Activated CD8-positive, alpha-beta memory T cell treated with anti-CD3 and anti-CD28 coated beads, Interleukin-2, amount 50 U/mL, for 1 hour (primary cell): ENCODE results near the gene PITHD1.
A peak's percentile ranks its signal among the peaks of the same experiment; 100 is the strongest.
"Not testable (repeated sequence)": the region's sequence is repeated elsewhere in the genome, so short reads cannot be mapped to it uniquely, and the experiment has no call there.

Experiments used
- DNase-seq: peaks from one replicate; pipeline ENCODE4 v3.0.0-alpha.2; 2020; ENCODE audit errors: extremely low read depth

The PITHD1 gene

DNA sequence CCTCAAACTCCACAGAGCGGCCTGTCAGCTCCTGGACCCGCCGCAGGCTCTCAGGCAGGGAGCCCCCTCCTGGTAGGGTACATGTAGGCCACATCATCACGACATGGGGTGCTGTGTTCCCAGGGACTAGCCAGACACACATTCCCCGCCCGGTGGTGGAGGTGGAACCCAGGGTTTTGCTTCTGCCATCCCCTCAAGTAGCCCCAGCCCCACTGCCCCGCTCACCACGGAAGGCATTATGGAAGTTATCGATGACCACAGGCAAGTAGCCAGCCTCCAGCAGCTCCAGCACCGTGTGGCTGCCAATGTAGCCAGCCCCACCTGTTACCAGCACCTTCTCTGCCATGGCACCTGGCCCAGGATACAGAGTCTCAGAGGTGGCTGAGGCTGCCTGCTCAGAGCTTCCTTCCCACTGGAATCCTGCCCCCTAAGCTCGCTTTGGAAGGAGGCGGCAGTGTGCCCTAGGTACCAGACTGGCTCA, 20.5 kb downstream of the PITHD1 start:
- DNase-seq = no peak

DNA sequence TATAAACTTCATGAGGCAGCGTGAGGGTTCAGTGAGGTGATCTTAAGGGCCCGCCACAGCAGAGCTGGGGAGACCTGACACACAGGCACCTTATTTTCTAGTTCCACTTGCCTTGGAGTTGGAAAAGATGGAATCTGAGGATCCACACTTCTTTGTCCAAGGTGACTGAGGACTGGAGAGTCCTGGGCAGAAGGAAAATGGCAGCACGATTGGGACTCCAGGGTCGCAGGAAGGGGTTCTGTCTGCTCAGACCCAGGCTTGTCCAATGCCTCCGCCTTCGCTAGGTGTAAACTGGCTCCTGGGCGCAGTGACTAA, 21.0 kb downstream of the PITHD1 start:
- no peak for DNase-seq

DNA sequence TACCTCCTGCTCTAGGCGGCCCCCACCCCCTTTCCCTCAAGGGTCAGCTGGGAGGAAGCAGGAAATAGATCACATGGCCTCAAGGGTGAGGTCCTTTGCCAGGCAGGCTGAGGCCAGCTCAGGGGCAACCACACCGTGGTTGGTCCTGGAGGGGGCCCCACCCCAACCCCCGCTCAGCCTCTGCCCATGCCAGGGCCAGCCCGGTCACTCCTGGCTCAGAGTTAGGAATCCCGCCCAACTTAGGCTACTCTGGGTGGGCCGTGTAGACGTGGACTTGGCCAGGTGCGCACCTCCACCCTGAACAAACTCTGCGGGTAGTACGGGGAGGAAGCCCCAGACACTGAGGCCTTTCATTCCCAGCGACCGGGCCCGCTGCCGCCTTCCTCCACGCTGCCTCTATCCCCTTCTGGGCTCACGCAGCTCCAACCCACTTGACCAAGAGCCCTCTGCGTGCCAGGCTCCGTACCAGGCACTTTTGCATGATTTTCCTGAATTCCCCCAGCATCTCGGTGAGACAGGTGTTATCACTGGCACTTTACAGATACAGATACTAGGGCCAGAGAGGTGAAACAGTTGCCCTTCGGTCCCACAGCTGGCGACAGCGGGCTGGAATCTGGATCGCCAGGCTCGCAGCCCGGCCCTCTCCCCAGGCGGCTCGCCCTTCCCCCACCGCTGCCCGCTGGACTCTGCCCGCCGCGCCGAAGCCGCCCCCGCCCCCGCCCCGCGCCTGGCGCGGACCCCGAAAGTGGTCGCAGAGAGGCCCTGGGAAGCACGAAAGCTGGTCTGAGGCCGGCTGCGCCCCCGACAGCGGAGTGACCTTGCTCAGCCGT, 21.6 kb downstream of the PITHD1 start:
- DNase-seq = no peak

DNA sequence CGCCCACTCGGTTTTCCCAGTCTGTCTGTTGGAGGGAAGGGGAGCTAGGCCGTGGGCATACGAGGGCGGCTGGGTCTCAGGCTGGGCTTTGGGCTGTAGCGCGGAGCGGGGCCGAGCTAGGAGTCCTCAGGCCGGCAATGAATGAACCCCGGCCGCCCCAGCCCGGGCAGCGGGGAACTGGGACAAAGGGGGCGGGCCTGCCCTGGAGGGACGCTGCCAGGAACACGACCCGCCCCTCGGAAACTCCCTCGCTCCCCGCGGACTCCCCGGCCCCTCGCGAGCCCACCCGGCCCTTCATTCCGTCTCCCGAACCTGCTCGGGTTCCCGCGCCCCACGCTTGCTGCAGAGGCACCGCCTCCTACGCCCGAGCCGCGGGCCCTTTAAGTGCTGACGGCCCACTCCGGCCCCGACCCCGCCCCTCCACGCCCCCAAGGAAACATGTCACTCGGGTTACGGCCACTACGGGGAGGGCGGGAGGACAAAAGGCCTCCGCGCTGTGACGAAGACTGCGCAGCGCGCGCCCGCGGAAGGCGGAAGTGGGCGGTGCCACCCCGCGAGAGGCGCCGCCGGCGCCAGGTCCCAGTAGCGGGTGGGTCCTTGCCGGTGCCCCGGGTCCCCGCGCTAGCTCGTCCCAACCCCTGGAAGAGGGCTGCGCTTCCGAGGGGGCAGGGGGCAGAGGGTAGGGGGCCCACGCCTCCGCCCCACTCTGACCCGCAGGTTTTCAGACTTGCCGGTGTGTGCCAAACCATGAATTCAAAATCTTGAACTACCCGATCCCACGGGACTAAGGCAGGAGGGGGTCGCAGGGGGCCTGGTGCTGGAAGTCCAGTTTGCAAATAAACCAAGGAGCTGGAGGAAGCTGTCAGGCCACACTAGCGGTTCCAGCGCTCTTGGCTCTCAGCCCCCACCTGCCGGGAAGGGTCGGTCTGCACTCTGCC, 22.5 kb downstream of the PITHD1 start, which contains the start of gene GALE:
Gene GALE (minus strand): TSS at position 355 of the 938 bp plus-strand sequence. CDS start 1,747 bp downstream, outside the sequence.
- peak; percentile 93 for DNase-seq

DNA sequence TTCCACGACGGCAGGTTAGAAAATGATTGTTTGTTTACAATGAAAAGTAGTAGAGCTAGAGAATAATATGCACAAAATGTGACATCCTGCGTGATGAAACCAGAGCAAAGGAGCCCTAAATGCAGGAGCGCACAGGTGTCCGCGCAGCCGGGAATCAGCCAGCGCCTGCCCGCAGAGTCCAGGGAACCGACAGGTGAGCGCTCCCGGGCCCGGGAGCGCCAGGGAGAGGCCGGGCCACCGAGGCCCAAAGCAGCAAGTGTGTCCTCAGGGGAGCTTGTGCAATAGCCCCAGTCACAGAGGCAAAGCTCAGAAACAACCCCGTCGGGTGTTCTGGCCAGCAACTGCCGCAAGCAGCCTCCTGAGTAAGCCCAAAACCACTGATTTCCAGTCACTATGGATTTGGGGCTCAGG, 23.1 kb downstream of the PITHD1 start:
- DNase-seq = no peak

DNA sequence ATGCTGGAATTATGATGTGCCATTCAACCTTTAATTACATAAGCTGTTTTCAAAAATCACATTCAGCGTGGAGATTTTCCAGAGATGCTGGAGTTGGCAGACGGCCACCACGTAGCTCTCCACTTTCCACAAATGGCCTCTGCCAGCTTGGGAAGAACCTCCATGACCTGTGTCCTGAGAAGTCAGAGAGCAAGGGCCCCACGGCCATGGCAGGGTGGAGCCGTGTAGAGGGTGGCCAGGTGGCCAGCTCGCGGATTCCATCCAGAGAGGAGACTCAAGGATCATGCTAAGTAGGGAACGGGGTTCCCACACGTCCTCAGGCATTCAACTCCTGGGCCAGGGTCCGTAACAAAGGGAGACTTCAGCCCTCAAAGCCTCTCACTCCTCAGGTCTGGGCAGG, 23.7 kb downstream of the PITHD1 start:
- DNase-seq = no peak

DNA sequence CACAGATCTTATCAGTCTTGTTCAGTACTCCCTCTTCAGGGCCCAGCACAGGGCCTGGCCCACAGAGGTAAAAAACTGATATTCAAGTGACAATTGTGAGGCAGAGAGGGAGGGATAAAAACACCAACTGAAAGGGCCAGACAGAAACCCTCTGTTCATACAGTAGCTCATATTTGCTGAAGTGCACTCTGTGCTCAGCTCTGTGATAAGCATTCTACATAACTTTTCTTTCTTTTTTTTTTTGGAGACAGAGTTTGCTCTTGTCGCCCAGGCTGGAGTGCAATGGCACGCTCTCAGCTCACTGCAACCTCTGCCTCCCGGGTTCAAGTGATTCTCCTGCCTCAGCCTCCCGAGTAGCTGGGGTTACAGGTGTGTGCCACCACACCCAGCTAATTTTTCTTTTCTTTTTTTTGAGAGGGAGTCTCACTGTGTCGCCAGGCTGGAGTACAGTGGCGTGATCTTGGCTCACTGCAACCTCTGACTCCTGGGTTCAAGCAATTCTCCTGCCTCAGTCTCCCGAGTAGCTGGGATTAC, 24.7 kb downstream of the PITHD1 start:
- DNase-seq = not testable (repeated sequence)

DNA sequence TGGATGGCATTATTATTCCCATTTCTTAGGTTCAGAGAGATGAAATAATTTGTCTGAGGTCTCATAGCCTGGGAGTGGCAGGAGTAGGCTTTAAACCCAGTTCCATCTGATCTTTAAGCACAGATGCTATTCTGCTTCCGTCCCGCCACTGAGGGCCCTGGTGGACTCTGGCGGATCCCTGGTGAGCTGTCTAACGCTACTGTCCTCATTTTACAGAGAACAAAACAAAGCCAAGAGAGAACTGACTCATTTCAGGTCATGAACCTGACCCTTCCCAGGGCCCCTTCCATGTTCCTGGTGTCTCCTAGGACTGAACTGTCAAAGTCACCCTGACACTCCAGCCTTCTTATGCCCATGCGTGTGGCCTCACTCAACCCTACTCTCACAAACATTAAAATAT, 25.5 kb downstream of the PITHD1 start:
- DNase-seq = no peak

DNA sequence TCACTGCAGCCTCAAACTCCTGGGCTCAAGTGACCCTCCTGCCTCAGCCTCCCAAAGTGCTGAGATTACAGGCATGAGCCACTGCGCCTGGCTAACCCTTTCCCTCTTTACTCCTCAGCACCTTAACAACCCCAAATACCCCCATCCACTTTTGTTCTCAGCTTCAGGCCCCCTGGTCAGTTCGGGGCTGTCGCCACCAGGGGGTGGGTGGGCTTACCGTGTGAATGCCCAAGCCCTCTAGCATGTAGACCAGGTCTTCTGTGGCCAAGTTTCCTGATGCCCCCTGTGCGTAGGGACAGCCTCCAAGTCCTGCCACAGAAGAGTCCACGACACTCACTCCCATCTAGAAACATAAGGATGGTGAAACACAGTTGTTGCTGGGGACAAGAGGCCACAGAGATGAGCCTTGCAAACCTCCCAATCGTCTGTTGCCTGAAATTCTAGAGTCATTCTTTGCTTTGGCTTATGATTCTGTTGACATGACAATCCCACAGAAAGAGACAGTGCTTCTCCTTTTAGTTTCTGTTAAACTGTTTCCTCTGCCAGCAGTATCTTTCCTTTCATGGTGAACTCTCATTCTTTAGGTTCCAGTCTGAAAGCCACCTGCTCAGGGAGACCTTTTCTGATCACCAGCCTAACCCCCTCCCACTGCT, 26.1 kb downstream of the PITHD1 start:
- DNase-seq = no peak

DNA sequence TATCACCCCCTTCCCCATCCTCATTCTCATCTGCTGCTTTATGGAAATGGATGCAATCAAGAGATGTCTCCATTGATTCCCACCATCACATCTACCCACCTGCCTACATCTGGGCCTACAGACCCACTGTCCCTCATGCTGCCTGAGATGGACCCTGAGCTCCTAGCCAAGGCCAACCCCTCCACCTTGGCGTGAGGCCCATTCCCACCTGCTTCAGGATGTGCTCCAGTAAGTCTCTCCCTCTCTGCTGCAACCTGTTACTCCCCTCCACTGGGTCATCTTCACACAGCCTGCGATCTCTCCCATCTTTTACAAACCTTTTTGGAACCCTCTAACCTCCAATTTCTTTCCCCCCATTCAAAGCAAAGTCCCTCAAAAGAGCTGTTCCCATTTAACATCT, 26.8 kb downstream of the PITHD1 start:
- DNase-seq = no peak

DNA sequence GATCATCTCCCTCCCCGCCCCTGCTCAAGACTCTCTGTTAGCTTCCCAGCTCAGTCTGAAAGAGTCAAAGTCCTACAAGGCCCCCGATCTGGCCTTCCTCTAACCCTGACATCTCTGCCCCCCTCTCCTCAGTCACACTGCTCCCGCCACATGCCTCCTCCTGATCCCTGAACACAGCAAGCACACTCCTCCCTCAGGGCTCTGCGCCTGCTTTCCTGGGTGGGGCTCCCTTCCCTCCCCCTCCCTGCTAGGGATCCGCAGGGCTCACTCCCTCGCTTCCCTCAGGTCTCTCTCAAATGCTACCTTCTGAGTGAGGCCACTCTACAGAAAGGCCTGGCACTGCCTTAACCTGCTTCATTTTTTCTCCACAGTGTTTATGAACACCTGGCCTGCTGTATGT, 28.1 kb downstream of the PITHD1 start:
- DNase-seq = no peak

DNA sequence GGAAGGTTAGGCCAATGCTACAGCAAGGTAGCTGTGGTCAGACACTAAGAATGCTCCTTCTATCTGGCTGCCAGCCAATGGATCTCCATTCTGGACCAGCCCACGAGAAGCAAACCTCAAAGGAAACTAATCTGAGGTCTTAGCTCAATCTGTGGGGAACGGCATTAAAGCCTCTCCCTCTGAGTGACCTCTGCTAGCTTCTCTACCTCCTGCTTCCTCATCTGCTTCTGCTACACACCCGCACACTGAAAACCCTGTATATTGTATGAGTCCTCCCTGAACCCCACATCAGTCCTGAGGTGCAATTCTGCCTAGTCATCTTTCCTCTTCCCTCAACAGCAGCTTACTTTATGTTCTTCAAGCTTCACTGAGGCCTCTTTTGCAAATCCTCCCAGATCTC, 29.2 kb downstream of the PITHD1 start:
- no peak for DNase-seq

DNA sequence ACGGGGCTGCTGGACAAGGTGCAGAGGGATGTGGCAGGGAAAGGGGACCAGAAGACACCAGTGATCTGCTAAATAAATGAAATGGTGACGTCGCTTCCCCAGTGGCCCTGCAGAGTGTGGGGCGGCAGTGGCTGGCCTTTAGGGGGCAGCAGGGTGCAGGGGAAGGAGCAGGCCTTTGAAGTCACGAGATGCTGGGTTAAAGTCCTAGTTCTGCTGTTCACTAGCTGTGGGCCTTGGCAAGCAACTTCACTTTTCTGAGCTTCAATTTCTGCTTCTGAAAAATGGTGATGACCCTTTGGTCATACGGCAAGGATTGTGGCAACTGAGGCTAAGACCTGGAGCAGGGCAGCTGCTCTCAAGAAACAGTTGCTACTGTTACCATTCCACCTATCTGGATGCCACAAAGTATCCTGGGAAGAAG, 31.5 kb downstream of the PITHD1 start:
- DNase-seq = no peak

DNA sequence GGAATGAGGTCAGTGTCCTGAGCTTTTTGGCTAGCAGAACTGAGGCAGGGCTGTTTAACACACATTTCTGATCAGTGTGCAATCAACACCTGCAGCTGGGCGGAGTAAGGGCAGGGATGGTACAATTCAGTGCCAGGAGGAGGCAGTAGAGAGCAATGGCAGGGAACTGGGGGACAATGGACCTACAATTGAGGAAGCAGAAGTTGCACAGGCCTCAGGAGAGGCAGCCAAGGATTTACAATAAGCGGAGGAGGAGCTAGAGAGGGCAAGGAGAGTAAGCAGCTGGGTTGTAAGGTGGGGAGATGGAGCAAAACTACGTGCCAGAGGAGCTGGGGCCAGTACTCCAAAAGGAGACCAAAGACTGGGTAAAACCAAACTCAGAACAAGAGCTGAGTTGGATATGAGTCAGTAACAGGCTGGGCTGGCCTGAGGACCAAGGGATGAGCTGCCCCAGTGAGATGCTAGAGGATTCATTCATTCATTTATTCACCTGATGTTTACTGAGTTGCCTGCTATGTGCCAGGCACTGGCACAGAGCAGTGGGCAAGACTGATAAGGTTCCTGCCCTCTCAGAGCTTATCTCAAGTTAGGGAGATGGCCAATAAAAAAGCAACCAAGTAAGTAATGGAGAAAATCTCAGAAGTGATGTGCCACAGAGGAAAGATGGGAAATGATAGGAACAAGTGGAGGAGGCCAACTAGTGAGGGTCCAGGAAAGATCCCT, 32.8 kb downstream of the PITHD1 start:
- DNase-seq = no peak

DNA sequence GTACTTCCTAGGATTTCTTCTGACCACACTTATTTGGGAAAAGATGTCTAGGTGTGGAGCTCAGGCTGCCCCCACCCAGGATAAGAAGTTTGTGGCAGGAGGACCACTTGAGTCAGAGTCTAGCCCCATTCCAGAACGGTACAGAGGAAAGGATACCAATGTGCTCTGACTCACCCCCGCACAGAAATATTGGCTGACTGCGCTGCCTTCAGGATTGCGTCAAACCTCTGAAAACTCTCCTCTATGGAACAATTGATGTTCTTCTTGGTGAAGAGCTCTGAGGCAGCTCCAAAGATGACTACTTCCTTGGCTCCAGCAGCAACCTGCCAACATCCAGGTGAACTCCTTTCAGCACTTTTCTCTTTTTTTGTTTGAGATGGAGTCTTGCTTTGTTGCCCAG, 35.8 kb downstream of the PITHD1 start:
- DNase-seq = no peak

DNA sequence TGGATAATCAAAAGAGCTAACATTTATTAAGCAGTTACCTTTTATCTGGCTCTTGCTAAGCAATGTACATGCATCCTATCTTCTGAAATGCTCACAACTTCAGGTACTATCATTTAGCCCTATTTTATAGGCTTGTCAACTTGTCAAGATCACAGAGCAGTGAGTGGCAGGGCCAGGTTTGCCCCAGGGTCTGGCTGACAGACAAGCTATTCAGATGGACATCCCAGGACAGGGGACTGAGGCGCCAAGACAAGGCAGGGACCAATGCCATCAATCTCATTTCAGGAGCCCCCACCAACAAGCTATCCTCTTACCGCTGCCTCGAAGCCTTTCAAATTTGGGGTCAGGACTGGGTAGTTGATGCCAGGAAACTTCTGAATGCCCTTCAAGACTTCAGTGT, 38.1 kb downstream of the PITHD1 start:
- DNase-seq = no peak

DNA sequence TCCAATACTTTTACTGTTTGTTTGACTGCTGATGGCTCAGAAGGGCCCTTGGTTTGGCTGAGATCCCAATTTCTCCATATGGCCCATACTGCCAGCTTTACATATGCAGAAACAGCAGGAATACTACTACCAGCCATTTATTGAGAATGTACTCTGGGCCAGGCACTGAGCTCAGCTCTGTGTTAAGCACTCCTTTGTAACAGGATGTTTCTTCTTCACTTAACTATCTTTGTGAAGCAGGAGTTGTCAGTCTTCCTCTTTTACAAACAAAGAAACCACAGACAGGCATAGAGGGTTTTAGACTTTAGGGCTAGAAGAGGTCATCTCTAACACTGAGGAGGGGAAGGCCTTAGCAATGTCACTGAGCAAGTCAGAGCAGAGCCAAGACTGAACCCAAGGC, 38.7 kb downstream of the PITHD1 start:
- DNase-seq = no peak

DNA sequence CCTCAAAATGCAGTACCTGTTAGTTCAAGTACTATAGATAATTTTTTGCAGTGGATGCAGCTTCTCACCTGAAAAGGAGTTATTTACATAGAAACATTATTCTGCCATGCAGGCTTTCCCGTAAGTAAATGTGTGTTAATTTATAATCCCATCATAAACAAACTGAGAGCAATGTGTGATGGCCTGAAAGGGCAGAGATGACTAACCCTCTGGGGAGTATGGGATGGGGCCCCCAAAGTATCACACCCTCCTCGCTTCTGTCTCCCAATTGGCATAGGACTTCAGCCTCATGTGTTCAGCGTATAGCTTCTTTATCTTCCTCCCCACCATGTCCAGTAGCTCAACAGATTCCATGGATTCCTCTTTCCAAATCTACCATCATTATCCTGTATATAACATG, 39.4 kb downstream of the PITHD1 start:
- DNase-seq = no peak

DNA sequence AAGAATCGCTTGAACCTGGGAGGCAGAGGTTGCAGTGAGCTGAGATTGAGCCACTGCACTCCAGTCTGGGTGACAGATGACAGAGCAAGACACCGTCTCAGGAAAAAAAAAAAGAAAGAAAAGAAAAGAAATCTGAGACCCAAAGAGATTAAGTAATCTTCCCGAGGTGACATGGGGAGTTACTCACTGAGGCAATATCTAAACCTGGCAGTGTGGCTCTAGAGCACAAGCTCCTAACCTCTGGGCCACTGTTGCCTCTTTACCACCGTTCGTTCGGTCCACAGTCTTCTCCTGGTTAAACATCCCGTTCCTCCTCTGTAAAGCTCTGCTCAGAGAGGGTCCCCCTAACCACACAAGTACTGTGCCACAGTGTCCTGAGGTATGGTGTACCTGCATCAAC, 45.5 kb downstream of the PITHD1 start:
- DNase-seq = no peak

DNA sequence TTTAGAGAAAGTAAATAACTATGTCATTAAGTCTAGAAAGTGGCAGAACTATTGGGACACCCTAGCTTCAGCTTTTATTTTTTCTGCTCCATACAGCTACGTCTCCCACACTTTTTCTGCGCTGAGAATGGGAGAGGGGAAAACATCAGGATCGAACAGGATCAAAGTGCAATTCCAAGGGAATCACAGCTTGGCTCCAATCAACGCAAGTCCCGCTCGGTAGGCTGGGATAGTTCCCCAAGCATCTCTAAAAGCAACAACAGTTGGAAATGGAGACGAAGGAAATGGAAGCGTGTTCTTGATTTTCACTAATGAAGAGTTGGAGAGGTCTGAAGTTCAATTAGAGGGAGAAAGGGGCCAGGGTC, 46.5 kb downstream of the PITHD1 start:
- no peak for DNase-seq

DNA sequence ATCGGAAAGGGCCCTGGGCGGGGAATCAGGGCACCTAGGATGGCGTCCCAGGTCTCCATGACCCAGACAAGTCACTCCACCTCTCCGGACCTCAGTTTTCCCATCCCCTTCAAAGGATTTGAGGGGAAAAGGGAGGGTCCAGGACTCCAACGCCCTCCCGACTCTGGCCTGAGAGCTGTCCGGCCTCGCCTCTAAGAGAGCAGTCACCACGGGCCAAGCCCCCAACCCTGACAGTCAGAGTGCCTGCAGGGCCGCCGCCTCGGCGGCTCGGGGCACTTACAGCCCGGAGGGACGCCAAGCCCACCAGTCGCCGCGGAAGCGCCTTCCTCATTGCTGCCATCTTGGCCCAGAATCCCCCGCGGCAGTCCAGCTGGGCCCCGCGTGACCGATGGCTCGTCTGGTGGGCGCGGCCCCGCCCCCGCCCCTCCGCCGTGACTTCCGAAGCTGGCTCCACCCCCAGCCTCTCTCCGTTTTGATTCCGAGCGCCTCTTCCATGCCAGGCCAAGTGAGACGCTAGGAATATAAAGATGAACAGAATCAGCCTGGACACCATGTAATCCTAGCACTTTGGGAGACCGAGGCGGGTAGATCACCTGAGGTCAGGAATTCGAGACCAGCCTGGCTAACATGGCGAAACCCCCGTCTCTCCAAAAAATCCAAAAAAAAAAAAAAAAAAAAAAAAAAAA, 47.0 kb downstream of the PITHD1 start, which contains the start of gene HMGCL:
Gene HMGCL (minus strand): TSS at position 354 of the 686 bp plus-strand sequence. CDS start 14 bp downstream, at position 340.
- DNase-seq = peak; percentile 63
